ENCODE results near the gene GGT5. TPM values are rescaled to one million over a fixed set of nuclear protein-coding genes. Genes with fewer than 3 reads are reported as not detected.
"Not testable (repeated sequence)": the region's sequence is repeated elsewhere in the genome, so short reads cannot be mapped to it uniquely, and the experiment has no call there.

GGT5 gene
- total RNA-seq, 2 donors from 2014 or later: 24.9 to 41.2 TPM

GRCh38 chr22:24274696-24275405 is 30.0 kb upstream of the GGT5 start:
- TF ChIP-seq CTCF (IDR thresholded peaks at IDR 0.05): peak in 1 of 7 experiments; percentile 5
- 13 to 25% methylated on average over 4 to 6 of the region's 7 CpGs for WGBS, 2 donors
- DNase-seq: peak in 3 of 4 donors; percentile 30 to 46 (median 45)
- ATAC-seq; H3K36me3 ChIP-seq (replicated peaks in 1 of 2; ENCODE audit: insufficient read depth in 1 of 2, low read depth in 2 of 2); intact Hi-C loops (cut with DNase I); H3K27me3 ChIP-seq; H3K9me3 ChIP-seq; H3K4me3 ChIP-seq: not testable (repeated sequence)
- Histone ChIP-seq H3K4me1 (peaks cover 37% of the 10 kb centered on the region), H3K27ac (peak overlapping the region; percentile 3 to 62 (median 48))

- ATAC-seq; H3K36me3 ChIP-seq (replicated peaks in 1 of 2; ENCODE audit: insufficient read depth in 1 of 2, low read depth in 2 of 2); intact Hi-C loops (cut with DNase I); H3K4me3 ChIP-seq; H3K27me3 ChIP-seq; DNase-seq; H3K9me3 ChIP-seq: not testable (repeated sequence)
- Histone ChIP-seq H3K4me1 (peaks cover 37% of the 10 kb centered on the region), H3K27ac (peak overlapping the region in 1 of 4 donors; percentile 62)
- WGBS, 2 donors: 73 to 79% methylated on average over 4 of the region's 4 CpGs
These were observed 29.0 kb upstream of the GGT5 start for GRCh38 chr22:24273906-24274305.

- not testable (repeated sequence) for H3K27ac ChIP-seq, H3K4me3 ChIP-seq
These were observed 28.1 kb upstream of the GGT5 start for GRCh38 chr22:24273031-24273430.

GRCh38 chr22:24271386-24271854 is 26.5 kb upstream of the GGT5 start:
- H3K27ac ChIP-seq: peak overlapping the region; percentile 89 to 98 (median 94)
- peak in 2 of 4 donors; percentile 30 to 42 for DNase-seq
- no peaks in the 10 kb centered on the region for H3K36me3 ChIP-seq (replicated peaks in 1 of 2; ENCODE audit: insufficient read depth in 1 of 2, low read depth in 2 of 2)
- no peak for TF ChIP-seq CTCF (IDR thresholded peaks at IDR 0.05)
- no peak for TF ChIP-seq POLR2A (IDR thresholded peaks at IDR 0.05)
- H3K4me1 ChIP-seq: peaks cover 37% of the 10 kb centered on the region
- H3K9me3 ChIP-seq: no peaks in the 10 kb centered on the region
- peak; percentile 10 for ATAC-seq
- 0% methylated on average over 10 to 25 of the region's 25 CpGs for WGBS, 2 donors
- no peaks in the 10 kb centered on the region for H3K27me3 ChIP-seq
- peak overlapping the region; percentile 47 to 69 for H3K4me3 ChIP-seq
- intact Hi-C loops (cut with DNase I): no loop called here

More at GRCh38 chr22:24273031-24273430, 28.1 kb upstream of the GGT5 start:
- intact Hi-C loops (cut with DNase I); ATAC-seq; H3K9me3 ChIP-seq; H3K36me3 ChIP-seq (replicated peaks in 1 of 2; ENCODE audit: insufficient read depth in 1 of 2, low read depth in 2 of 2); DNase-seq; H3K27me3 ChIP-seq: not testable (repeated sequence)
- peaks cover 37% of the 10 kb centered on the region for H3K4me1 ChIP-seq
- 82 to 89% methylated on average over 2 of the region's 2 CpGs for WGBS, 2 donors

- Histone ChIP-seq H3K36me3 (replicated peaks in 1 of 2; ENCODE audit: insufficient read depth in 1 of 2, low read depth in 2 of 2) (no peaks in the 10 kb centered on the region), H3K4me1 (peaks cover 34% of the 10 kb centered on the region), H3K4me3 (peak within 1 kb of the TSS; percentile 47 to 69), H3K9me3 (no peaks in the 10 kb centered on the region), H3K27ac (peak within 1 kb of the TSS; percentile 89 to 98 (median 94)), H3K27me3 (no peaks in the 10 kb centered on the region)
- WGBS, 2 donors: 0 to 1% methylated on average over 4 to 77 of the region's 89 CpGs
- ATAC-seq (peak; percentile 97), DNase-seq (peak; percentile 94 to 97 (median 94))
- intact Hi-C loops (cut with DNase I): no loop called here
- TF ChIP-seq POLR2A (IDR thresholded peaks at IDR 0.05) (peak; percentile 95 to 96 (median 95)), CTCF (IDR thresholded peaks at IDR 0.05) (peak in 3 of 7 experiments; percentile 21 to 57 (median 28))
These were observed 25.9 kb upstream of the GGT5 start, which contains the start of gene SPECC1L for GRCh38 chr22:24270556-24271385. Gene SPECC1L (plus strand): TSS chr22:24270831. CDS start chr22:24302232, 31,401 bp downstream.

- H3K9me3 ChIP-seq; H3K36me3 ChIP-seq (replicated peaks in 1 of 2; ENCODE audit: insufficient read depth in 1 of 2, low read depth in 2 of 2); DNase-seq; H3K4me3 ChIP-seq; H3K27ac ChIP-seq; H3K27me3 ChIP-seq; H3K4me1 ChIP-seq; intact Hi-C loops (cut with DNase I); ATAC-seq: not testable (repeated sequence)
- WGBS, 2 donors: 76 to 82% methylated on average over 6 of the region's 6 CpGs
These were observed 21.6 kb upstream of the GGT5 start for GRCh38 chr22:24266495-24266894.

All from body of pancreas (tissue), 4 donors.